ENCODE measurements around the gene USP31.

The USP31 gene

GRCh38 chr16:23055481-23055880 is 93.8 kb downstream of the USP31 start:
- no peak for DNase-seq

- no peak for DNase-seq
Observed at GRCh38 chr16:23052908-23053580, 96.2 kb downstream of the USP31 start.

GRCh38 chr16:23052221-23052620 is 97.0 kb downstream of the USP31 start:
- no peak for DNase-seq

GRCh38 chr16:23051587-23051986 is 97.7 kb downstream of the USP31 start:
- no peak for DNase-seq

- DNase-seq: no peak
Observed at GRCh38 chr16:23048164-23048563, 101.1 kb downstream of the USP31 start.

GRCh38 chr16:23045025-23045424 is 104.2 kb downstream of the USP31 start:
- no peak for DNase-seq

- DNase-seq: no peak
Observed at GRCh38 chr16:23040246-23040645, 109.0 kb downstream of the USP31 start.

GRCh38 chr16:23039118-23039517 is 110.1 kb downstream of the USP31 start:
- DNase-seq: no peak

GRCh38 chr16:23035240-23035639 is 114.0 kb downstream of the USP31 start:
- no peak for DNase-seq

GRCh38 chr16:23031508-23032098 is 117.6 kb downstream of the USP31 start:
- DNase-seq: no peak

GRCh38 chr16:23029733-23030420 is 119.4 kb downstream of the USP31 start:
- no peak for DNase-seq

GRCh38 chr16:23027386-23027785 is 121.9 kb downstream of the USP31 start:
- no peak for DNase-seq

GRCh38 chr16:23026784-23027362 is 122.4 kb downstream of the USP31 start:
- no peak for DNase-seq

- no peak for DNase-seq
Observed at GRCh38 chr16:23025692-23026307, 123.5 kb downstream of the USP31 start.

- no peak for DNase-seq
Observed at GRCh38 chr16:23024044-23024443, 125.2 kb downstream of the USP31 start.

- no peak for DNase-seq
Observed at GRCh38 chr16:23020084-23020483, 129.2 kb downstream of the USP31 start.

- DNase-seq: no peak
Observed at GRCh38 chr16:23016368-23016767, 132.9 kb downstream of the USP31 start.

GRCh38 chr16:23015580-23015979 is 133.7 kb downstream of the USP31 start:
- no peak for DNase-seq

- DNase-seq: no peak
Observed at GRCh38 chr16:23014592-23014991, 134.7 kb downstream of the USP31 start.
